ENCODE data around the gene KCTD4. TPM values are rescaled to one million over a fixed set of nuclear protein-coding genes. Genes with fewer than 3 reads are reported as not detected.

KCTD4 gene
- total and polyA plus RNA-seq, 9 donors, result 0.04 to 0.53 (median 0.18) TPM; not detected in 3

- Histone ChIP-seq H3K36me3 (ENCODE audit: control insufficient read depth, insufficient read depth, low read length) (peaks cover 2% of the 10 kb centered on the region), H3K4me3 (ENCODE audit: low read length) (no peak overlapping the region), H3K9me3 (replicated peaks; ENCODE audit: control insufficient read depth, low read depth, low read length) (no peaks in the 10 kb centered on the region), H3K4me1 (ENCODE audit: control insufficient read depth, insufficient read depth, low read length) (no peaks in the 10 kb centered on the region), H3K27me3 (ENCODE audit: control insufficient read depth, insufficient read depth, low read length) (no peaks in the 10 kb centered on the region), H3K27ac (ENCODE audit: low read length) (no peak overlapping the region)
- no peak for DNase-seq
- 85% methylated on average over 5 of the region's 7 CpGs for WGBS (ENCODE audit: insufficient coverage)
Measured at GRCh38 chr13:45156565-45157361, 44.1 kb downstream of the KCTD4 start.

- no peak for DNase-seq
- Histone ChIP-seq H3K27me3 (ENCODE audit: control insufficient read depth, insufficient read depth, low read length) (no peaks in the 10 kb centered on the region), H3K9me3 (replicated peaks; ENCODE audit: control insufficient read depth, low read depth, low read length) (no peaks in the 10 kb centered on the region), H3K36me3 (ENCODE audit: control insufficient read depth, insufficient read depth, low read length) (no peaks in the 10 kb centered on the region), H3K4me1 (ENCODE audit: control insufficient read depth, insufficient read depth, low read length) (no peaks in the 10 kb centered on the region), H3K27ac (ENCODE audit: low read length) (no peak overlapping the region), H3K4me3 (ENCODE audit: low read length) (no peak overlapping the region)
- whole genome bisulfite sequencing (ENCODE audit: insufficient coverage), result no CpG with 5 or more reads among the region's 1 CpG
Measured at GRCh38 chr13:45149964-45150363, 50.9 kb downstream of the KCTD4 start.

- H3K4me3 ChIP-seq (ENCODE audit: low read length), result no peak overlapping the region
- H3K9me3 ChIP-seq (replicated peaks; ENCODE audit: control insufficient read depth, low read depth, low read length), result no peaks in the 10 kb centered on the region
- H3K27me3 ChIP-seq (ENCODE audit: control insufficient read depth, insufficient read depth, low read length), result no peaks in the 10 kb centered on the region
- H3K36me3 ChIP-seq (ENCODE audit: control insufficient read depth, insufficient read depth, low read length), result peaks cover 11% of the 10 kb centered on the region
- no peak overlapping the region for H3K27ac ChIP-seq (ENCODE audit: low read length)
- no peak for DNase-seq
- WGBS (ENCODE audit: insufficient coverage), result 63% methylated on average over 2 of the region's 7 CpGs
- H3K4me1 ChIP-seq (ENCODE audit: control insufficient read depth, insufficient read depth, low read length), result no peaks in the 10 kb centered on the region
Measured at GRCh38 chr13:45143346-45143751, 57.5 kb downstream of the KCTD4 start.

Other genes with a start within 250 kb of the KCTD4 start
- gene NUFIP1, start 211.6 kb downstream of the KCTD4 start, total RNA-seq, result 4.3 TPM
- 1 to 10 TPM; 6.3 to 9.2 (median 7.5) TPM for gene NUFIP1, start 211.6 kb downstream of the KCTD4 start, polyA plus RNA-seq (ENCODE audit: insufficient read depth in 1 of 8, insufficient read length in 8 of 8, low replicate concordance in 1 of 8)
- gene GPALPP1, start 211.5 kb downstream of the KCTD4 start, total RNA-seq, result 30.5 TPM
- gene GPALPP1, start 211.5 kb downstream of the KCTD4 start, polyA plus RNA-seq (ENCODE audit: insufficient read depth in 1 of 8, insufficient read length in 8 of 8, low replicate concordance in 1 of 8), result 10 to 100 TPM; 22.2 to 32.3 (median 27.3) TPM
- gene GTF2F2, start 80.5 kb downstream of the KCTD4 start, total RNA-seq, result 21.9 TPM
- 10 to 100 TPM; 18.1 to 21.6 (median 18.8) TPM for gene GTF2F2, start 80.5 kb downstream of the KCTD4 start, polyA plus RNA-seq (ENCODE audit: insufficient read depth in 1 of 8, insufficient read length in 8 of 8, low replicate concordance in 1 of 8)
- 6,059 TPM for gene TPT1, start 140.1 kb upstream of the KCTD4 start, total RNA-seq
- 1,000 to 10,000 TPM; 7,457 to 9,795 (median 8,327) TPM for gene TPT1, start 140.1 kb upstream of the KCTD4 start, polyA plus RNA-seq (ENCODE audit: insufficient read depth in 1 of 8, insufficient read length in 8 of 8, low replicate concordance in 1 of 8)
- gene SLC25A30, start 217.3 kb upstream of the KCTD4 start, total RNA-seq, result 11.6 TPM
- gene SLC25A30, start 217.3 kb upstream of the KCTD4 start, polyA plus RNA-seq (ENCODE audit: insufficient read depth in 1 of 8, insufficient read length in 8 of 8, low replicate concordance in 1 of 8), result 10 to 100 TPM; 11.6 to 19.6 (median 14.6) TPM